Nephron progenitor cell (in vitro differentiated cells): ENCODE results near the gene LAPTM5.

Source experiments
- DNase-seq: peaks from one replicate; pipeline ENCODE4 v3.0.0; 2021
- H3K27ac Mint-ChIP-seq: 2 replicates; pipeline ENCODE4 v1.8.0; 2021; ENCODE audit warnings: mild to moderate bottlenecking, moderate library complexity, mixed read lengths
- H3K27me3 Mint-ChIP-seq: 2 replicates; pipeline ENCODE4 v1.8.0; 2021; ENCODE audit warnings: mild to moderate bottlenecking, low read depth, mixed read lengths; ENCODE audit not compliant: poor library complexity
- H3K36me3 Mint-ChIP-seq: 2 replicates; pipeline ENCODE4 v1.8.0; 2021; ENCODE audit warnings: low read depth, mixed read lengths
- H3K4me1 Mint-ChIP-seq: 2 replicates; pipeline ENCODE4 v1.8.0; 2021; ENCODE audit warnings: mixed read lengths
- H3K4me3 Mint-ChIP-seq: 2 replicates; pipeline ENCODE4 v1.8.0; 2021; ENCODE audit warnings: mild to moderate bottlenecking, moderate library complexity, mixed read lengths
- H3K9me3 Mint-ChIP-seq: 2 replicates; pipeline ENCODE4 v1.8.0; 2021; ENCODE audit warnings: mild to moderate bottlenecking, moderate library complexity, mixed read lengths
- CTCF ChIP-seq: fragments of 200-600 bp; sonication (generic); IDR thresholded peaks from 2 replicates; pipeline ENCODE4 v1.5.0; 2021; ENCODE audit warnings: antibody characterized with exemption

The LAPTM5 gene

GRCh38 chr1:30712583-30712982 lies 45.0 kb downstream of the LAPTM5 start:
- no peaks in the 10 kb centered on the region for H3K36me3 Mint-ChIP-seq
- peaks cover 20% of the 10 kb centered on the region for H3K9me3 Mint-ChIP-seq
- no peak overlapping the region for H3K4me3 Mint-ChIP-seq
- no peak for TF ChIP-seq CTCF
- H3K4me1 Mint-ChIP-seq: peaks cover 42% of the 10 kb centered on the region
- H3K27ac Mint-ChIP-seq: no peak overlapping the region
- DNase-seq: no peak
- peaks cover 4% of the 10 kb centered on the region for H3K27me3 Mint-ChIP-seq

- no peak overlapping the region for H3K27ac Mint-ChIP-seq
- H3K36me3 Mint-ChIP-seq: no peaks in the 10 kb centered on the region
- peaks cover 9% of the 10 kb centered on the region for H3K27me3 Mint-ChIP-seq
- peaks cover under 1% of the 10 kb centered on the region for H3K9me3 Mint-ChIP-seq
- peaks cover 47% of the 10 kb centered on the region for H3K4me1 Mint-ChIP-seq
- no peak overlapping the region for H3K4me3 Mint-ChIP-seq
- no peak for DNase-seq
- TF ChIP-seq CTCF: no peak
Observed at GRCh38 chr1:30710407-30710806, 47.2 kb downstream of the LAPTM5 start.

GRCh38 chr1:30708361-30708728 lies 49.2 kb downstream of the LAPTM5 start:
- Mint-ChIP-seq H3K9me3 (no peaks in the 10 kb centered on the region), H3K27me3 (peaks cover 17% of the 10 kb centered on the region), H3K27ac (no peak overlapping the region), H3K4me3 (no peak overlapping the region), H3K4me1 (peaks cover 39% of the 10 kb centered on the region), H3K36me3 (no peaks in the 10 kb centered on the region)
- no peak for DNase-seq
- no peak for TF ChIP-seq CTCF

GRCh38 chr1:30707412-30708360 lies 49.9 kb downstream of the LAPTM5 start:
- Mint-ChIP-seq H3K9me3 (no peaks in the 10 kb centered on the region), H3K4me1 (peaks cover 34% of the 10 kb centered on the region), H3K27ac (no peak overlapping the region), H3K4me3 (no peak overlapping the region), H3K36me3 (no peaks in the 10 kb centered on the region), H3K27me3 (peaks cover 17% of the 10 kb centered on the region)
- peak; percentile 89 for TF ChIP-seq CTCF
- peak; percentile 88 for DNase-seq

- no peak for DNase-seq
- Mint-ChIP-seq H3K27me3 (peaks cover 17% of the 10 kb centered on the region), H3K9me3 (no peaks in the 10 kb centered on the region), H3K4me3 (no peak overlapping the region), H3K27ac (no peak overlapping the region), H3K36me3 (no peaks in the 10 kb centered on the region), H3K4me1 (peaks cover 22% of the 10 kb centered on the region)
- TF ChIP-seq CTCF: no peak
Observed at GRCh38 chr1:30706528-30706927, 51.0 kb downstream of the LAPTM5 start.

GRCh38 chr1:30705698-30706097 lies 51.9 kb downstream of the LAPTM5 start:
- Mint-ChIP-seq H3K27ac (no peak overlapping the region), H3K36me3 (no peaks in the 10 kb centered on the region), H3K4me3 (no peak overlapping the region), H3K9me3 (no peaks in the 10 kb centered on the region), H3K27me3 (peaks cover 17% of the 10 kb centered on the region), H3K4me1 (peaks cover 14% of the 10 kb centered on the region)
- no peak for DNase-seq
- TF ChIP-seq CTCF: no peak
